WERI-Rb-1 (cell line): ENCODE results near the gene SPINK6.

Experiments
- DNase-seq: peaks from one replicate; pipeline ENCODE4 v3.0.0-alpha.2; 2020
- H3K27ac ChIP-seq: fragments of 250-450 bp; sonication (Bioruptor Pico); 2 replicates; pipeline ENCODE4 v1.5.1; 2020; ENCODE audit warnings: mild to moderate bottlenecking, moderate library complexity
- H3K27me3 ChIP-seq: fragments of 250-450 bp; sonication (Bioruptor Pico); 2 replicates; pipeline ENCODE4 v1.5.1; 2021; ENCODE audit warnings: mild to moderate bottlenecking, low read depth, moderate library complexity; ENCODE audit not compliant: insufficient read depth, severe bottlenecking
- H3K36me3 ChIP-seq: fragments of 250-450 bp; sonication (Bioruptor Pico); 2 replicates; pipeline ENCODE4 v1.5.1; 2020; ENCODE audit warnings: mild to moderate bottlenecking, moderate library complexity
- H3K4me3 ChIP-seq: 2 replicates; pipeline ENCODE4 v1.5.1; 2011; ENCODE audit warnings: low read depth, mild to moderate bottlenecking, control low read depth, low read length
- H3K9me3 ChIP-seq: fragments of 250-450 bp; sonication (Bioruptor Pico); 2 replicates; pipeline ENCODE4 v1.5.1; 2021; ENCODE audit warnings: mild to moderate bottlenecking, moderate library complexity; ENCODE audit not compliant: severe bottlenecking
- TF ChIP-seq, protein P1 (sequence below): IDR thresholded peaks from 2 replicates; pipeline ENCODE4 v1.5.1; 2011; ENCODE audit warnings: low read depth, mild to moderate bottlenecking, control low read depth, inconsistent platforms, low read length

Gene SPINK6

GRCh38 chr5:148168246-148168645 is 34.6 kb upstream of the SPINK6 start, which contains the start of gene SPINK14:
SPINK14 (plus strand) TSS chr5:148168546; CDS start chr5:148169733, 1,187 bp downstream.
- Histone ChIP-seq H3K27me3 (no peaks in the 10 kb centered on the region), H3K36me3 (no peaks in the 10 kb centered on the region), H3K4me3 (no peak within 1 kb of the TSS), H3K9me3 (no peaks in the 10 kb centered on the region), H3K27ac (no peak within 1 kb of the TSS)
- TF ChIP-seq, protein P1, sequence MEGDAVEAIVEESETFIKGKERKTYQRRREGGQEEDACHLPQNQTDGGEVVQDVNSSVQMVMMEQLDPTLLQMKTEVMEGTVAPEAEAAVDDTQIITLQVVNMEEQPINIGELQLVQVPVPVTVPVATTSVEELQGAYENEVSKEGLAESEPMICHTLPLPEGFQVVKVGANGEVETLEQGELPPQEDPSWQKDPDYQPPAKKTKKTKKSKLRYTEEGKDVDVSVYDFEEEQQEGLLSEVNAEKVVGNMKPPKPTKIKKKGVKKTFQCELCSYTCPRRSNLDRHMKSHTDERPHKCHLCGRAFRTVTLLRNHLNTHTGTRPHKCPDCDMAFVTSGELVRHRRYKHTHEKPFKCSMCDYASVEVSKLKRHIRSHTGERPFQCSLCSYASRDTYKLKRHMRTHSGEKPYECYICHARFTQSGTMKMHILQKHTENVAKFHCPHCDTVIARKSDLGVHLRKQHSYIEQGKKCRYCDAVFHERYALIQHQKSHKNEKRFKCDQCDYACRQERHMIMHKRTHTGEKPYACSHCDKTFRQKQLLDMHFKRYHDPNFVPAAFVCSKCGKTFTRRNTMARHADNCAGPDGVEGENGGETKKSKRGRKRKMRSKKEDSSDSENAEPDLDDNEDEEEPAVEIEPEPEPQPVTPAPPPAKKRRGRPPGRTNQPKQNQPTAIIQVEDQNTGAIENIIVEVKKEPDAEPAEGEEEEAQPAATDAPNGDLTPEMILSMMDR = no peak
- DNase-seq = no peak

GRCh38 chr5:148172377-148172776 is 30.5 kb upstream of the SPINK6 start:
- H3K27me3 ChIP-seq = no peaks in the 10 kb centered on the region
- no peak for DNase-seq
- H3K36me3 ChIP-seq = no peaks in the 10 kb centered on the region
- no peak overlapping the region for H3K27ac ChIP-seq
- TF ChIP-seq, protein P1 = no peak
- no peak overlapping the region for H3K4me3 ChIP-seq
- no peaks in the 10 kb centered on the region for H3K9me3 ChIP-seq

GRCh38 chr5:148176480-148176879 is 26.4 kb upstream of the SPINK6 start:
- H3K27me3 ChIP-seq = no peaks in the 10 kb centered on the region
- TF ChIP-seq, protein P1 = no peak
- no peaks in the 10 kb centered on the region for H3K36me3 ChIP-seq
- peak; percentile 31 for DNase-seq
- no peaks in the 10 kb centered on the region for H3K9me3 ChIP-seq
- H3K4me3 ChIP-seq = no peak overlapping the region
- H3K27ac ChIP-seq = no peak overlapping the region

DNA sequence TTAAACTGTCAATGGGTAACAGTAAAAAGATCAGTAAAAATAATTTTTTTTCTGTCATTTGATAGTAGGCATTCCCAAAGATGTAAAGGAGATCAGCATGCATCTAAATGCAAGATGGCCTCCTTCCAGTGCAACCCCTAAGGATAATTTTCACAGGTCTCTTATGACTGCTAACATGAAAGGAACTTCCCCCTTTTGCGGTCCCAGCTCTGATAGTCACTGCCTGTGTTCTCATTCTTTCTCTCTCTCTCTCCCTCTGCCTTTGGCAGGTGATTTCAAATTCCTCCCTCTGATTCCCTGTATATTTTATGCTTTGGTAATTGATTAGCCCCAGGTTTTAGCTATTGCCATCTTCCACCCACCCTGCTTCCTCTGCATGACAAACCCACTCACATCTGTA is 25.6 kb upstream of the SPINK6 start:
- Histone ChIP-seq H3K27ac (no peak overlapping the region), H3K36me3 (no peaks in the 10 kb centered on the region), H3K4me3 (no peak overlapping the region), H3K27me3 (no peaks in the 10 kb centered on the region), H3K9me3 (no peaks in the 10 kb centered on the region)
- TF ChIP-seq, protein P1 = no peak
- DNase-seq = no peak

GRCh38 chr5:148179234-148179824 is 23.5 kb upstream of the SPINK6 start:
- Histone ChIP-seq H3K9me3 (no peaks in the 10 kb centered on the region), H3K4me3 (no peak overlapping the region), H3K27ac (no peak overlapping the region), H3K36me3 (no peaks in the 10 kb centered on the region), H3K27me3 (no peaks in the 10 kb centered on the region)
- TF ChIP-seq, protein P1 = peak; percentile 53
- DNase-seq = no peak
